ENCODE results near the gene STAG3.
A peak's percentile ranks its signal among the peaks of the same experiment; 100 is the strongest.
"Not testable (repeated sequence)": the region's sequence is repeated elsewhere in the genome, so short reads cannot be mapped to it uniquely, and the experiment has no call there.

The STAG3 gene

DNA sequence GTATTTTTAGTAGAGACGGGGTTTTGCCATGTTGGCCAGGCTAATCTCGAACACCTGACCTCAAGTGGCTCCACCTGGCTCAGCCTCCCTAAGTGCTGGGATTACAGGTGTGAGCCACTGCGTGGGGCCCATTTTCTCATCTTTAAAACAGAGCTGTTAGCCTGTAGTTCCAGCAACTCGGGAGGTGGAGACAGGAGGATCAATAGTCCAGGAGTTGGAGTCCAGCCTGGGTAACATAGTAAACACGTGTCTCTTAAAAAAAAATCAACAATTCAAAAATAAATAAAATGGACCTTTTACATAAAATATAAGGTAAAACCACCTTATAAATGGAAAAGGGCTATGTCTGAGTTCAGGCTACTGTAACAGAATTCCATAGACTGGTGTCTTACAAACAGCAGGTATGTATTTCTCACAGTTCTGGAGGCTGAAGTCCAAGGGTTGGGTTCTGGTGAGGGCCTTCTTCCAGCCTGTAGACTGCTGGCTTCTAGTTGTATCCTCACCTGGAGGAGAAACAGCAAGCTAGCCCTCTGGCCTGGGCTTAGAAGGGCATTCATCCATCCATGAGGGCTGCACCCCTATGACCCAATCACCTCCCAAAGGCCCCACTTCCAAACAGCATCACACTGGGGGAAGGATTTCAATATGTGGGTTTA, 35.0 kb downstream of the STAG3 start:
- no peak for DNase-seq (ENCODE audit: low read depth in 2 of 2)

DNA sequence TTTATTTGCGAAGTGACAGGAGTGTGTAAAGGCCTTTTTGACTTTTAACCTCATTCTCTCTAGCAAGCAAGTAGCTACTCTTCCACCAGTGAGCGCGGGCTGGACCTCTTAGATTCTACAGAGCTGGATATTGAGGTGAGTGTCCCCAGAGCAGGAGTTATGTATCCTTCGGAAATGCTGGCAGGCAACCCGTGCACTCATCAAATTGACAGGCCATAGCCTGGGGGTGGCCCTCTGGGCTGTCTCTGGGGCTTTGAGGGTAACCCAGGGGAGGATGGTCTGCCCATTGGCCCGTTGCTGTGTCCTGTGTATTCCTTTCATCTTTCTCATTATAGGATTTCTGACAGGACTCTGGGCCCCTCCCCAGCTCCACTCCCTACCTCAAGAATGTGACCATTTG, 36.0 kb downstream of the STAG3 start:
- DNase-seq (ENCODE audit: low read depth in 2 of 2): no peak

DNA sequence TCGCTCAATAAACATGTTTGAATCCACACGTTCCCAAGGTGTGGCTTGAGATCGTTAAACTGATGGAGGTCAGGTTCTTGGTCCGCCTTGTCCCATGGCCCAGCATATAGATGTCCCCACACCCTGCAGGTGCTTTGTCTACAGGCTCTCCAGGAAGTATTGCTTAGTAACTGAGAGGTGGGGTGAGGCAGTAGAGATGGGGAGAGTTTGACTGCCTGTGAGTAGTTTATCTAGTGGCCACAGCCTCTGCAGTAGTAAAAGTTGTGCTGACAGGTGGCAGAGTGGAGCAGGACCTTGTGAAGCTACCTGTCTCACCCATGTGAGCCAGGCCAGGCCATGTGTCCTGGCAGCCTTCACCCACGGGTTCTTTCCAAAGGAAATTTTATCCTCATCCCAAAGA, 36.6 kb downstream of the STAG3 start:
- not testable (repeated sequence) for DNase-seq (ENCODE audit: low read depth in 2 of 2)

DNA sequence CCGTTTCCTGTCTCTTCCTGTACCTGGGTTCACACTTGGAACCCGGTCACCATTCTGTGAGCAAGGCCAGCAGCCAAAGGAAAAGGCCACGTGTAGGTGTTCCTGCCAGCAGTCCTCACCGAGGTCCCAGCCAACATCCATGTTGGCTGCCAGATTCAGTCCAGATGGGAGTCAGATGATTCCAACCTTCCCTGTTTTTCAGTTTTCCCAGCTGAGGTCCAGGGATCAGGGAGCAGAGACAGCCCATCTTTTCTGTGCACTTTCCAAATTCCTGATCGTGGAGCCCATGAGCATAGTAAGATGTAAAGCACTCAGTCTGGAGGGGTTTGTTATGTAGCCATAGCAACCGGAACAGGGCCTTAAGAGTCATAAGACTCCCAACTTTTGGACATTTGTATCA, 38.2 kb downstream of the STAG3 start:
- DNase-seq (ENCODE audit: low read depth in 2 of 2): no peak

DNA sequence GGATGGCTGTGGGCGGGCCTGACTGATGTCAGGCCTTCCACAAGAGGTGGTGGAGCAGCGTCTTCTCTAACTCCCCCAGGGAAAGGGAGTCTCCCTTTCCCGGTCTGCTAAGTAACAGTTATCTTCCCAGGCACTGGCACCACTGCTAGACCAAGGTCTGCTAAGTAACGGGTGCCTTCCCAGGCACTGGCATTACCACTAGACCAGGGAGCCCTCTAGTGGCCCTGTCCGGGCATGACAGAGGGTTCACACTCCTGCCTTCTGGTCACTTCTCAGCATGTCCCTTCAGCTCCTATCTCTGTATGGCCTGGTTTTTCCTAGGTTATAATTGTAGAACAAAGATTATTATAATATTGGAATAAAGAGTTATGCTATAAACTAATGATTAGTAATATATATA, 40.2 kb downstream of the STAG3 start:
- DNase-seq (ENCODE audit: low read depth in 2 of 2): peak; percentile 67 to 73

DNA sequence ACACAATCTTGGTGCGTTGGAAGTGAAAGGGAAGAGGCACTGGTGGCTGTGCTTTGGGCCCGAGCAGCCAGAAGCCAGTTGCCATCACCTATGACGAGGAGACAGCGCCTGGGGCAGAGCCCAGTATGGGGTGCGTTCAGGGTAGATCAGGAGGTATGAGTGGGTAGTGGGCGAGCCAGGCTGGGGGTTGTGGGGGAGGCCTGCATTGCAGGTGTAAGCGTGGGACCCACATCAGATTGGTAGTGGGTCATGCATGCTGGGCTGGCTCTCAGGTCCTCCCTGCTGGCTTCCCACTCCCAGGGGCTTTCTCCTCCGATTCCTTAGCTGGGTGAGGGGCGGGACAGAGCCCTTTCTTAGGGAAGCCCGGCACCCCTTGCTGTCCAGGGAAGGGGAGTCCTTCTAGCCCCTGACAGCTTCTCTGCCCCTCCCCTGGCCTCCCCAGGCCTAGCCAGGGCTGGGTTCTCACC, 41.6 kb downstream of the STAG3 start:
- no peak for DNase-seq (ENCODE audit: low read depth in 2 of 2)

DNA sequence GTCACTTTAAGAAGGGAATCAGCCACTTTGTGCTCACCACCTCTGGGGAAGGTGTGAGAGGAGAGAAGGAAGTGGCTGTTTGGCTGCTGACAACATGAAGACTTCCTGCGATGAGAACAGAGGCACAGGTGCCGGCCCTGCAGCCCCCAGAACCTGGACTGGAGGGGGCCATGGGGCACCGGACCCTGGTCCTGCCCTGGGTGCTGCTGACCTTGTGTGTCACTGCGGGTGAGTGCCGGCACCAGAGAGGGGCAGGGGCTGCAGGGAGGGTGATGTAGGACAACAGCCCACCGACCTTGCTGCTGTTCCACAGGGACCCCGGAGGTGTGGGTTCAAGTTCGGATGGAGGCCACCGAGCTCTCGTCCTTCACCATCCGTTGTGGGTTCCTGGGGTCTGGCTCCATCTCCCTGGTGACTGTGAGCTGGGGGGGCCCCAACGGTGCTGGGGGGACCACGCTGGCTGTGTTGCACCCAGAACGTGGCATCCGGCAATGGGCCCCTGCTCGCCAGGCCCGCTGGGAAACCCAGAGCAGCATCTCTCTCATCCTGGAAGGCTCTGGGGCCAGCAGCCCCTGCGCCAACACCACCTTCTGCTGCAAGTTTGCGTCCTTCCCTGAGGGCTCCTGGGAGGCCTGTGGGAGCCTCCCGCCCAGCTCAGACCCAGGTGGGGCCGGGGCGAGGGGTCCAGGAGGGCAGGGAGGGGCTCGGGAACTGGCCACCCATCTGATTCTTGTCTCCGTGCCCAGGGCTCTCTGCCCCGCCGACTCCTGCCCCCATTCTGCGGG, 42.3 kb downstream of the STAG3 start, which contains the start of gene PVRIG:
PVRIG (plus strand) TSS at position 149 of the 785 bp plus-strand sequence; CDS start at position 171, 22 bp downstream.
- not testable (repeated sequence) for DNase-seq (ENCODE audit: low read depth in 2 of 2)

DNA sequence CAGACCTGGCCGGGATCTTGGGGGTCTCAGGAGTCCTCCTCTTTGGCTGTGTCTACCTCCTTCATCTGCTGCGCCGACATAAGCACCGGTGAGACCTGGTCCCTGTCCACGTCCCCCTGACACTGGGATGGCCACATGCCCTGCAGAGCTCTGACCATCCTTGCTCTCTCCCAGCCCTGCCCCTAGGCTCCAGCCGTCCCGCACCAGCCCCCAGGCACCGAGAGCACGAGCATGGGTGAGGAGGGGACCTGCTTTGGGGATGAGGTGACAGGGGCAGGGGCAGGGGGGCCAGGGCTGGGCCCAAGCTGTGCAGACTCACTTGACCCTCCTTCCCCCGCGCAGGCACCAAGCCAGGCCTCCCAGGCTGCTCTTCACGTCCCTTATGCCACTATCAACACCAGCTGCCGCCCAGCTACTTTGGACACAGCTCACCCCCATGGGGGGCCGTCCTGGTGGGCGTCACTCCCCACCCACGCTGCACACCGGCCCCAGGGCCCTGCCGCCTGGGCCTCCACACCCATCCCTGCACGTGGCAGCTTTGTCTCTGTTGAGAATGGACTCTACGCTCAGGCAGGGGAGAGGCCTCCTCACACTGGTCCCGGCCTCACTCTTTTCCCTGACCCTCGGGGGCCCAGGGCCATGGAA, 43.0 kb downstream of the STAG3 start:
- DNase-seq (ENCODE audit: low read depth in 2 of 2): no peak

DNA sequence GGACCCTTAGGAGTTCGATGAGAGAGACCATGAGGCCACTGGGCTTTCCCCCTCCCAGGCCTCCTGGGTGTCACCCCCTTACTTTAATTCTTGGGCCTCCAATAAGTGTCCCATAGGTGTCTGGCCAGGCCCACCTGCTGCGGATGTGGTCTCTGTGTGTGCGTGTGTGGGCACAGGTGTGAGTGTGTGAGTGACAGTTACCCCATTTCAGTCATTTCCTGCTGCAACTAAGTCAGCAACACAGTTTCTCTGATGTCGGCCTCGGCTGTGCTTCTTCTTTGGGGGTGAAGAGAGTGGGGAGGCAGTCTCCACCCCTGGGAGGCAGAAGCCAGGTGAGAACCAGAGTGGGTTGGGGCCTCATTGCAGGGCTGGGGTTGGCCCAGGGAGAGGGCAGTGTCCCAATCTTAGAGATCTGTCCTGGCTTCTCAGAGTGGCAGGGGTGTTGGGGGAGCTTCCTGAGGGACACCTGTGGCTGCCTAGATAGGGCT, 43.6 kb downstream of the STAG3 start:
- peak in 1 of 2 donors; percentile 71 for DNase-seq (ENCODE audit: low read depth in 2 of 2)

DNA sequence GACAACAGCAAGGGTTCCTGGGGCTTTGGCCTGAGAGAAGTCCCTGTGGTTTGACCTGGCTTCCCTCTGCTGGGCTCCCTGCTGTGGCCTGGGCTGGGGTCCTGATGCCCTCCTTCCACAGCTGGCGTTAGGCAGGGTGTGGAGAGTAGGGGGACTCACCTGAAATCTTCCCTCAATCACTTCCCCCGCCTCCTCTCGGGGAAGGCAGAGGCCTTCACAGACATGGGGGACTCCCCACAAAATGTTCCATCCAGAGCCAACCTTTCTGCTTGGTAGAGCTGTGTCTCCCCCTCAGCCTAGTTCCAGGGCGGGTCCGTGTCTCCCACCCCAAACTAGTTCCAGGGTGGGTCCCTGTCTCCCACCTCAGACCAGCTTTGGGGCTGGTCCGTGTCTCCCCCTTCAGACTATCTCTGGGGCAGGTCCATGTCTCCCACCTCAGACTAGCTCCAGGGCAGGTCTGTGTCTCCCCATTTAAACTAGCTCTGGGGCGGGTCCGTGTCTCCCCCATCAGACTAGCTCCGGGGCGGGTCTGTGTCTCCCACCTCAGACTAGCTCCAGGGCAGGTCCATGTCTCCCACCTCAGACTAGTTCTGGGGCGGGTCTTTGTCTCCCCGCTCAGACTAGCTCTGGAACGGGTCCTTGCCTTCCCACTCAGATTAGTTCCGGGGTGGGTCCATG, 44.2 kb downstream of the STAG3 start:
- DNase-seq (ENCODE audit: low read depth in 2 of 2): no peak

DNA sequence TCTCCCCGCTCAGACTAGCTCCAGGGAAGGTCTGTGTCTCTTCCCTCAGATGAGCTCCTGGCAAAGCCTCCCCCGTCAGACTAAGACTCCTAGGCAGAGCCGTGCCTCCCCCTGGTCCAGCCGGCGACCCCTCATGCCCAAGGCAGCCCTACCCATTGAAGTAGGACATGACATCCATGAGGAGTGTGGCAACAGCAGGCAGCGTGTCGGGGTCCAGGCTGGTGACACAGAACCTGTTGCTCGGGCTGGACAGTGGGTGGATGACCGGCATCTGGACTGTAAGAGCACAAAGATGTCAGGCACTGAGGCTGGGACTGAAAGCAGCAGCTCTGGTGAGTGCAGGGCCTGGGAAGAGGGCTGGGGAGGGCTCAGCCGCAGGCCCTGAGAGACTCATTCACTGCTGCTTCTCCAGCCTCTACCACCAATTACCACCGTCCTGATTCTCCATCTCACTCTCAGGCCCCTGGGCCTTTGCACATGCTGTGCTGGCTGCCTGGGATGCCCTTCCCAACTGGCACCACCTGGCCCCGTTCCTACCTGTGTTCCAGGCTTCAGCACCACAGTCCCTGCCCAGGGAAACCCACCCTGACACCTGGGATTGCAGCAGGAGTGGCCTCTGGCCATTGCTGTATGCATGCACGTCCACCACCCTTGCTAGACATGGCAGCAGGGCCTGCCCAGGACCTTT, 44.9 kb downstream of the STAG3 start:
- DNase-seq (ENCODE audit: low read depth in 2 of 2): no peak

DNA sequence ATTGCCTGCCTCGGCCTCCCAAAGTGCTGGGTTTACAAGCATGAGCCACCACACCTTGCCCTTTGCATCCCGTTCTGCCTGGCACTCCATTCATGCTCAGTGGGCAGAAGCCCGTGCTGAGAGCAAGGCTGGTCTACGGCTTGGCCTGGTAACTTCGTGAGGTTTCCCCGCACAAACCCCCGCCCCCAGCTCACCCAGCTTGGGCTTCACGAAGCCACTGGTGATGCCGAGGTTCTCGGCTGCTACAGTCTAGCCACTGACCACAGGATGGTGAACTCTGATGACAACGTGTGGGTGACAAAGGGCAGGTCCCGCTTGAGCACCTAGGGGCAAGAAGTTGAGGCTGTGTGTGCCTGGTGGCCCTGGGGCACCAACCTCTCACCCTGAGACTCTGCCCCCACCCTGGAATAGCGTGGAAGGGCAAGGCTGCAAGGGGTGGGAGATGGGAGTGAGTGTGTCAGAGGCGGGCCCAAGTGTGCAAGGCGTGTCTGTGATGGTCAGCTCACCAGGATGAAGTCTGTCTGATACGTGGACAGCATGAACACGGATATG, 45.7 kb downstream of the STAG3 start:
- not testable (repeated sequence) for DNase-seq (ENCODE audit: low read depth in 2 of 2)

DNA sequence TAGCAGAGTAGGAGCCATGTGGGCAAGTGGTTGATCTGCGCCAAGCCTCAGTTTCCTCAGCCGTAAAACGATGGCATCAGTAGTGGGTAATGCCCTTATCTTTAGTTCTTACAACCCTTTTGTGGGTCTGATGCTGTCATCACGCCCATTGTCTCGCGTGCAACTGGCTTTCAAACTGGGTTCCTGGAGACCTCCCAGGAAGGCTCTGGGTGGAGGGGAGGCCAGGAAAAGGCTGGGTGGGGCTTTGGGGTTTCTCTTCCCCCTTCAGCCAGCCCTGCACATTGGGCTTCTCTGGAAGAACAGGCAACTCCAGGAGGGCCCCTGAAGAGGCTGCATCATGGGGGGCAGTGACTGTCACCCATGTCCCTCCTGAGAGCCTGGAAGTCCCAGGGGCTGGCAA, 47.2 kb downstream of the STAG3 start:
- DNase-seq (ENCODE audit: low read depth in 2 of 2): not testable (repeated sequence)

DNA sequence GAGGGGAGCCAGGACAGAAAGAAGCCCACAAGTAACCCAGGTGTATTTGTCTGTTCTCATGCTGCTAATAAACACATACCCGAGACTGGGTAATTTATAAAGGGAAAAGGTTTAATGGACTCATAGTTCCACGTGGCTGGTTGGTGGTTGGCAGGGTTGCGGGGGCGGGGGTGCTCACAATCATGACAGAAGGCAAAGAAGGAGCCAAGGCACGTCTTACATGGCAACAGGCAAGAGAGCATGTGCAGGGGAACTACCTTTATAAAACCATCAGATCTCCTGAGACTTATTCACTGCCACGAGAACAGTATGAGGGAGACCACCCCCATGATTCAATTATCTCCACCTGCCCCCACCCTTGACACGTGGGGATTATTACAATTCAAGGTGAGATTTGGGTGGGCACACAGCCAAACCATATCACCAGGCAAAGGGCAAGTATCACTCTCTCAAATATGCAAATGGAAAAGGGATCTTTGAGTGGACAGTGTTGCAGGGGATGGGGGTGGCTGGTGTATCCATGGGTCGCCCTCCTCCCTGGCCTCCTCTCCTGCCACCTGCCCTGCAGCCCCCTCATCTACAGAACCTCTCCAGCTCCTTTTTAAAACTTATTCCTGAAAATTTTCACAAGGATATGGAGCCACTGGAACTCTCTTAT, 57.1 kb downstream of the STAG3 start:
- not testable (repeated sequence) for DNase-seq (ENCODE audit: low read depth in 2 of 2)

DNA sequence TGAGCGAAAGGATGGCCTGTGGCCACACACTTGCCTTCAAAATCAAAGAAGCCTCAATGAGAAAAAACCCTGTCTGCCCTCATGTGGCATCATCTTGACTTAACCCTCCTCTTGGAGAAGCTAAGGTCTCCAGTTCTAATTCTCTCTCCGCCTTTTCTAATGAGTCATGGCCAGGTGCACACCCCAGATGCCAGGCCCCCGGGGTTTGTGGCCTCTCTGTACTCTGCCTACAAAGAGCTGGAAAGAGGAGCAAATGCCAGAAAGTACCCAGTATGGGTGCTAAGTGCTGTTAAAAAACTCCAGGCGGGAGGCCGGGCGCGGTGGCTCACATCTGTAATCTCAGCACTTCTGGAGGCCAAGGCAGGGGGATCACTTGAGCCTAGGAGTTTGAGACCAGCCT, 62.3 kb downstream of the STAG3 start:
- DNase-seq (ENCODE audit: low read depth in 2 of 2): not testable (repeated sequence)

DNA sequence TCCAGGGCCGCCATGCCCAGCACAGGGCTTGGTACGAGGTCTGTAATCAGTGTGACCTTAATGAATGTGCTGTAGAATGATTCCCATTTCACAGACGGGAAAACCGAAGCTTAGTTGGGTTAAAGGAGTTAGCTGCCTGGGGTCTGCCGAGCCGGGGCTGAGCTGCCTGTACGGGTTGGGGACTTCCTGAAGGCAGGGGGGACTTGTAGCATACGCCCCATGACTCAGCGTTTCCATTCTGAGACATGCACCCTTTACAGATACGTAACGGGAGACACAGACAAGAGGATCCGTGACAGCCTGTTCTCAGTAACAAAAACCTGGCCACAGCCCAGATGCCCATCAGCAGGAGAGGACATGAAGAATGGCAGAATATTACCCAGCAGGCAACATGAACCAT, 65.7 kb downstream of the STAG3 start:
- peak; percentile 48 to 64 for DNase-seq (ENCODE audit: low read depth in 2 of 2)

DNA sequence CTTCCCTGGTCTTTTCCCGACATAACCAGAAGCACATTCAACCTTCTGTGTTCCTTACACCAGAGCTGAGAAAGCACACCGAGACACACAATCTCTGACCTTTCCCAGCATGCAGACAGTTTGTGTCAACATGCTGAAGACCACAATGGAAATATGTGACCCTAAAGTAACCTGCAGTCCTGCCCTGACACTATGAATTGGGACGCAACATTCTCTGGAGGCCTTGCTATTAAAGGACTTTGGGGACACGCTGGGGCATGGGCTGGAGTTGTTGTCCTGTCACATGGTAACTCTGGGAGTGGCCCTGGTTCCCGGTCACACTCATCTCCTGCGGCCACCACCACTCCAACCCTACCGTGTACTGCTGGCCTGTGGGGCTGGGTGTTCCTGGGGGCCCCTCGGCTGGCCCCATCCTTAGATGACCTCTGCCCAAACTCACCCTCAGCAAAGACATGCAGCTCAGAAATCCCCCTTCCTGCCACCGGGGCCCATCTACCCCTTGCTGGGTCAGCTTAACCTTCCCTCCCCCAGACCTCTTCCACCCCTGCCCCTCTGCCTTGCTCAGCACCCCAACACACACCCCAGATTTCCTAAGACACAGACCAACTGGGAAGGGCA, 67.4 kb downstream of the STAG3 start:
- DNase-seq (ENCODE audit: low read depth in 2 of 2): not testable (repeated sequence)

DNA sequence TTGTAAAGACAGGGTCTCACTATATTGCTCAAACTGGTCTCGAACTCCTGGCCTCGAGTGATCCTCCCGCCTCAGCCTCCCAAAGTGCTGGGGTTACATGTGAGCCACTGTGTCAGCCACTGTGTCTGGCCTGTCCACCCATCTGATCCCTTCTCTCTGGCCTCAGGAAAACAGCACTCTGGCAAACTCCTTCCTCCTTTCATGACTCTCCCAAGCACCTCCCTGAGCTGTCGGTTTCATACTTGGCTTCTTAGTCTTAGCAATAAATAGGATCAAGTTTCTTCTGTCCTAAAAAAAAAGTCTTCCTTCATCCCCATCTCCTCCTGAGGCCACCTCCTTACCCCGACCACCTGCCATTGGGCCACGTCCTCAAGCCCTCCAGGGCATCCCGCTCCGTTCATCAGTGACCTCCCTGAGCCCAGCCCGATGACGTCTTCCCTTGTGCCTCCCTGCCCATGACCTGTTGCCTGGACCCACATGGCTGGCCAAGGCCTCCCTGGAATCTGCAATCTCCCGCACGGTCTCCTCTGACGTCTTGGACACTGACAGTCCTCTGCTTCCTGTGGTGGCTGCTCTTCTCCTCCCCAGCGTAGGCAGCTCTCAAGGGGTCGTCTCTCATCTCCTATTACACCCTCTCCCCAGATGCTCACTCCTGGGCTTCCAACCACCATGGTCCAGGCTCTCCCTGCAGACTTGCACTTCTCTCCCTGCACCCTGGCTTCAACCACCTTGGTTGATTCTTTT, 68.6 kb downstream of the STAG3 start:
- not testable (repeated sequence) for DNase-seq (ENCODE audit: low read depth in 2 of 2)

DNA sequence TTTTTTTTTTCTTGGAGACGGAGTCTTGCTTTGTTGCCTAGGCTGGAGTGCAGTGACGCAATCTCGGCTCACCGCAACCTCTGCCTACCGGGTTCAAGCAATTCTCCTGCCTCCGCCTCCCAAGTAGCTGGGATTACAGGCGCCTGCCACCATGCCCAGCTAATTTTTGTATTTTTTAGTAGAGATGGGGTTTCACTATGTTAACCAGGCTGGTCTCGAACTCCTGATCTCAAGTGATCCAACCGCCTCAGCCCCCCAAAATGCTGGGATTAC, 69.1 kb downstream of the STAG3 start:
- DNase-seq (ENCODE audit: low read depth in 2 of 2): not testable (repeated sequence)
